Keratinocyte (primary cell): Measurements from ENCODE around the gene CCNJ. TPM values are rescaled to one million over a fixed set of nuclear protein-coding genes. Genes with fewer than 3 reads are reported as not detected.

Experiments used
- DNase-seq: peaks from one replicate; pipeline ENCODE4 v3.0.0-alpha.2; 2011; ENCODE audit warnings: low read depth, missing footprints, low spot score
- FAIRE-seq: peaks from 2 replicates; lab custom pipeline; 2011; peaks lifted over from hg19 to GRCh38; lab: Jason Lieb, UNC
- H2AFZ ChIP-seq: 2 replicates; pipeline ENCODE4 v1.6.0; 2012; ENCODE audit warnings: low read length, control low read depth, inconsistent platforms; ENCODE audit not compliant: control insufficient read depth
- H3K27ac ChIP-seq: 2 replicates; pipeline ENCODE4 v1.5.1; 2011; ENCODE audit warnings: low read length; ENCODE audit not compliant: control insufficient read depth, insufficient read depth
- H3K27me3 ChIP-seq: 3 replicates; pipeline ENCODE4 v1.6.0; 2011; ENCODE audit warnings: low read length; ENCODE audit not compliant: control insufficient read depth, insufficient read depth; ENCODE audit errors: extremely low read depth
- H3K36me3 ChIP-seq, 2 experiments: 2 replicates in 1 of 2; 3 replicates in 1 of 2; pipeline ENCODE4 v1.5.1; 2011; ENCODE audit warnings: low read length in 2 of 2, mild to moderate bottlenecking in 1 of 2; ENCODE audit not compliant: control insufficient read depth in 2 of 2, insufficient read depth in 2 of 2; ENCODE audit errors: extremely low read depth in 1 of 2
- H3K4me1 ChIP-seq: 3 replicates; pipeline ENCODE4 v1.5.1; 2011; ENCODE audit warnings: low read length; ENCODE audit not compliant: control insufficient read depth, insufficient read depth; ENCODE audit errors: extremely low read depth
- H3K4me2 ChIP-seq: 3 replicates; pipeline ENCODE4 v1.6.0; 2011; ENCODE audit warnings: low read depth, low read length; ENCODE audit not compliant: control insufficient read depth, insufficient read depth; ENCODE audit errors: extremely low read depth
- H3K4me3 ChIP-seq, 3 experiments: fragments of 200-600 bp in 1 of 3; sonication (generic) in 1 of 3; 2 replicates in 2 of 3; 3 replicates in 1 of 3; pipeline ENCODE4 v1.5.1; 2011 to 2016; ENCODE audit warnings: low read length in 3 of 3, mild to moderate bottlenecking in 3 of 3, control low read depth in 2 of 3, inconsistent platforms in 1 of 3, low read depth in 1 of 3, mixed read lengths in 1 of 3, mixed run types in 1 of 3, moderate library complexity in 1 of 3; ENCODE audit not compliant: control insufficient read depth in 2 of 3, insufficient read depth in 2 of 3; ENCODE audit errors: extremely low read depth in 1 of 3
- H3K79me2 ChIP-seq: 2 replicates; pipeline ENCODE4 v1.6.0; 2012; ENCODE audit warnings: low read length; ENCODE audit not compliant: control insufficient read depth, insufficient read depth
- H3K9ac ChIP-seq: 3 replicates; pipeline ENCODE4 v1.6.0; 2011; ENCODE audit warnings: low read length; ENCODE audit not compliant: control insufficient read depth, insufficient read depth; ENCODE audit errors: extremely low read depth
- H3K9me1 ChIP-seq: 3 replicates; pipeline ENCODE4 v1.6.0; 2011; ENCODE audit warnings: low read length; ENCODE audit not compliant: control insufficient read depth, insufficient read depth; ENCODE audit errors: extremely low read depth
- H3K9me3 ChIP-seq: 2 replicates; pipeline ENCODE4 v1.5.1; 2012; ENCODE audit warnings: low read depth, low read length; ENCODE audit not compliant: control insufficient read depth
- H4K20me1 ChIP-seq: 3 replicates; pipeline ENCODE4 v1.6.0; 2011; ENCODE audit warnings: low read length; ENCODE audit not compliant: control insufficient read depth, insufficient read depth; ENCODE audit errors: extremely low read depth
- EZH2 ChIP-seq: IDR thresholded peaks from one replicate; pipeline ENCODE4 v1.6.1; 2012; ENCODE audit warnings: inconsistent platforms, mild to moderate bottlenecking, low read length, moderate library complexity
- dilution Hi-C: fragments of 300-500 bp; cut with MboI; formaldehyde crosslinking; loops from one replicate; pipeline ENCODE4 v1.7.0; 2020; ENCODE audit warnings: low sequenced_read_pairs; ENCODE audit not compliant: extremely low pct_ligation_motif_present
- polyA plus RNA-seq, 5 experiments: library from polyadenylated mRNA; depleted of rRNA in 3 of 5; stranded (reverse) in 3 of 5; stranded (forward) in 1 of 5; unstranded in 1 of 5; fragments of >200 nt; gene quantifications; 1 replicate in 1 of 5; 2 replicates in 3 of 5; 3 replicates in 1 of 5; pipeline versions ENCODE4 v1.2.1 to v1.2.3, GENCODE V29; 2011 to 2012; ENCODE audit warnings: missing spikeins in 2 of 5, low read depth in 1 of 5, low replicate concordance in 1 of 5
- TF ChIP-seq, protein P1 (sequence below), 3 experiments: IDR thresholded peaks in 1 of 3; conservative IDR thresholded peaks in 1 of 3; optimal IDR thresholded peaks in 1 of 3; 2 replicates in 2 of 3; 3 replicates in 1 of 3; pipeline versions ENCODE3 to v1.5.1; 2011; ENCODE audit warnings: low read length in 3 of 3, mild to moderate bottlenecking in 3 of 3, moderate library complexity in 2 of 3, control low read depth in 1 of 3, inconsistent platforms in 1 of 3; ENCODE audit not compliant: insufficient read depth in 2 of 3; ENCODE audit errors: extremely low read depth in 1 of 3

CCNJ gene
- polyA plus RNA-seq, 1 donor (not counting 4 experiments of a cell fraction or from before 2014, with no cell fraction given), result 7.8 TPM

DNA sequence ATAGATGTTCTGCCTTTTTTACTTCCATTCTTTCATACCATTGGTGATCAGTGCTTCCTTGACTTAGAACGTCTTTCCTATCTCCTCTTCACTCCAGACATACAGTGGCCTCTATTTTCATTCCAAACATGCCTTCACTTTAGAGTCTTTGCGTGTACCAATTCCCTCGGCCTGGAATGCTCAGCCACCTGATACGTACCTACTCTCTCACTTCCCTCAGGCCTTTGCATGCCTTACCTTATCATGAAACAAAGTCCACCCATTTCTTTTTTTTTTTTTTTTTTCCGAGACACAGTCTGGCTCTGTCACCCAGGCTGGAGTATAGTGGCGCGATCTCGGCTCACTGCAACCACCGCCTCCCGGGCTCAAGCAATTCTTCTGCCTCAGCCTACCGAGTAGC, 2.2 kb upstream of the CCNJ start:
- no peak overlapping the region for H3K4me2 ChIP-seq
- DNase-seq, result no peak
- H3K4me3 ChIP-seq, result no peak overlapping the region
- H3K27ac ChIP-seq, result no peak overlapping the region
- dilution Hi-C loops, result no loop called here
- no peak for FAIRE-seq
- H3K79me2 ChIP-seq, result peaks cover 19% of the 10 kb centered on the region
- H3K4me1 ChIP-seq, result peaks cover 12% of the 10 kb centered on the region
- no peak overlapping the region for H2AFZ ChIP-seq
- H3K9me1 ChIP-seq, result no peaks in the 10 kb centered on the region
- no peaks in the 10 kb centered on the region for H3K36me3 ChIP-seq
- H4K20me1 ChIP-seq, result no peaks in the 10 kb centered on the region
- TF ChIP-seq, protein P1, sequence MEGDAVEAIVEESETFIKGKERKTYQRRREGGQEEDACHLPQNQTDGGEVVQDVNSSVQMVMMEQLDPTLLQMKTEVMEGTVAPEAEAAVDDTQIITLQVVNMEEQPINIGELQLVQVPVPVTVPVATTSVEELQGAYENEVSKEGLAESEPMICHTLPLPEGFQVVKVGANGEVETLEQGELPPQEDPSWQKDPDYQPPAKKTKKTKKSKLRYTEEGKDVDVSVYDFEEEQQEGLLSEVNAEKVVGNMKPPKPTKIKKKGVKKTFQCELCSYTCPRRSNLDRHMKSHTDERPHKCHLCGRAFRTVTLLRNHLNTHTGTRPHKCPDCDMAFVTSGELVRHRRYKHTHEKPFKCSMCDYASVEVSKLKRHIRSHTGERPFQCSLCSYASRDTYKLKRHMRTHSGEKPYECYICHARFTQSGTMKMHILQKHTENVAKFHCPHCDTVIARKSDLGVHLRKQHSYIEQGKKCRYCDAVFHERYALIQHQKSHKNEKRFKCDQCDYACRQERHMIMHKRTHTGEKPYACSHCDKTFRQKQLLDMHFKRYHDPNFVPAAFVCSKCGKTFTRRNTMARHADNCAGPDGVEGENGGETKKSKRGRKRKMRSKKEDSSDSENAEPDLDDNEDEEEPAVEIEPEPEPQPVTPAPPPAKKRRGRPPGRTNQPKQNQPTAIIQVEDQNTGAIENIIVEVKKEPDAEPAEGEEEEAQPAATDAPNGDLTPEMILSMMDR (optimal IDR thresholded peaks at IDR 0.05 in 1 of 3, IDR thresholded peaks at IDR 0.05 in 1 of 3, conservative IDR thresholded peaks at IDR 0.05 in 1 of 3; ENCODE audit: extremely low read depth in 1 of 3, insufficient read depth in 2 of 3, low read length in 3 of 3), result no peak
- TF ChIP-seq EZH2, result no peak
- no peak overlapping the region for H3K9ac ChIP-seq
- H3K27me3 ChIP-seq, result no peaks in the 10 kb centered on the region
- H3K9me3 ChIP-seq, result no peaks in the 10 kb centered on the region

DNA sequence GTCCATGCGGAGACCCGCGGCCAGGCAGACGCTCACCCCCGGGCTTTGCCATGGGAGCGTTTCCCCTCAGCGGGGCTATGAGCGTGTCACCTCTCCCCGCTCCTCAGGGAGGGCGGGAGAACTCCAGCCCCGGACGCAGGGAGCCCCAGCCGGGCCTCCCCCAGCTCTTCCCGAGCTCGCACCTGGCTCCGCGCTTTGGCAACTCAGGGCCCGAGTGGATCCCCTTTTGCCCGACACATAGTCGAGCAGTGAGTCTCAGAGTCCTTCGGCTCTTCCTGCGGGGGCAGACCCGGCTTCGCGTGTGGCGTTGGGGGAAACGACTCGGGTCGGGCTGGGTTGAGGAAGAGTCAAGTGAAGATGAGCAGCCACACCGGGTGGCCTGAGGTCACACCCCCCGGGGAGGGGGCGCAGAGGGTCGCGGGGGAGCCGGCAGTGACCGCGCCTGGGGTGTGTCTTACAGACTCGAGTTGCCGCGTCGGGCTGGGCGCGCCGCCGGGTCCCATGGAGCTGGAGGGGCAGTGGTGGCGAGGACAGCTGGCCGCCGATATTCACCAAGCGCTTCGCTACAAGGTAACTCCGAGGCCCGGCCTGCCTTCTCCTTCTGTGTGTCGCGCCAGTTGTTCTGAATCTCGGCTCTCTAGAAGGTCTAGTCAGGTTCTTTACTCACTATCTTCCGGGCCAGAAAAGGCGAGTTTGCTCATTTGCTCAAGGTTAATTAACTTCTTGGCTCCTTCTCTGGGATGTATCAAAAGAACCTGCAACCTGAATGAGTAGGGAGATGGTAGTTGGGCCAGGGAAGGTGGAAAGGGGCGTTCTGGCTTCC, 721 bp downstream of the CCNJ start:
- H4K20me1 ChIP-seq, result no peaks in the 10 kb centered on the region
- H3K4me1 ChIP-seq, result peaks cover 8% of the 10 kb centered on the region
- TF ChIP-seq, protein P1 (optimal IDR thresholded peaks at IDR 0.05 in 1 of 3, IDR thresholded peaks at IDR 0.05 in 1 of 3, conservative IDR thresholded peaks at IDR 0.05 in 1 of 3; ENCODE audit: extremely low read depth in 1 of 3, insufficient read depth in 2 of 3, low read length in 3 of 3), result no peak
- TF ChIP-seq EZH2, result no peak
- H3K4me2 ChIP-seq, result peak overlapping the region; percentile 88
- H3K4me3 ChIP-seq, result peak overlapping the region; percentile 82 to 95 (median 89)
- H3K36me3 ChIP-seq, result peaks cover 0 to 3% of the 10 kb centered on the region in 2 experiments
- peaks cover 36% of the 10 kb centered on the region for H3K79me2 ChIP-seq
- H3K9ac ChIP-seq, result peak overlapping the region; percentile 92
- H3K9me3 ChIP-seq, result no peaks in the 10 kb centered on the region
- H3K27ac ChIP-seq, result peak overlapping the region; percentile 77
- peak overlapping the region; percentile 81 for H2AFZ ChIP-seq
- DNase-seq (no peak), FAIRE-seq (no peak)
- H3K9me1 ChIP-seq, result no peaks in the 10 kb centered on the region
- H3K27me3 ChIP-seq, result no peaks in the 10 kb centered on the region
- dilution Hi-C loops, result no loop called here
